OCI-M2 (cell line): ENCODE data around the gene SLC22A6.
"Not testable (repeated sequence)": the region's sequence is repeated elsewhere in the genome, so short reads cannot be mapped to it uniquely, and the experiment has no call there.

ENCODE experiments used
- DNase-seq: peaks from one replicate; lab custom pipeline; 2025; ENCODE audit not compliant: unreplicated experiment; lab: John Stamatoyannopoulos, UW

SLC22A6 gene

DNA sequence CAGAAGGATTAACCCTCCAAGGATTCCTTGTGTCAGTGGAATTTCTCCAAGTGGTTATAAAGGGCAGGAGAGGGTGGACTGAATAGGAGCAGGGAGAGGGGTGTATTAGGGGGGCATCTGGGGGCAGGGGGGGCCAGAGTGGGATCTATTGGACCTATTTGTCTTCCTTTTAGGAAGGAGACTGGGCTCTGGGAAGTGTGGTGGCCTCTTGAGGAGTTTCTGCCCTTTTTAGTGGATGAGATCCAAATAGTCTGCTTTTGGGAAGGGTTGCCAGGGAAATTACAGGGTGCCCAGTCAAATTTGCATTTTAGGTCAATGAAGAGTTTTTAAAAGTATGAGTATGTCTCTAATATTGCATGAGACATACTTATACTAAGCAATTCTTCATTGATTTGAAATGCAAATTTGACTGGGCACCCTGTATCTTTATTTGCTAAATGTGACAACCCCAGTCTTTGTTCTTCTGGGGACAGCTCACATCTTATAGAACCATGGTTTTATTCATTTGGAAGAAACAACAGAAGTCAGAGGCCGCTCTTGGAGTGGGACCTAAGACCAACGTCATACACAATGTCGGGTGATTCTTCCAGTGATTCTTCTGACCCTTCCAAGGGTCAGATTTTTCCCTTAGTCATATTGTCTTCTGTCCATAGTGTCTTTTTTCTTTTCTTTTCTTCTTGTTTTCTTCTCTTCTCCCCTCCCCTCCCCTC is 429 bp upstream of the SLC22A6 start:
- no peak for DNase-seq

DNA sequence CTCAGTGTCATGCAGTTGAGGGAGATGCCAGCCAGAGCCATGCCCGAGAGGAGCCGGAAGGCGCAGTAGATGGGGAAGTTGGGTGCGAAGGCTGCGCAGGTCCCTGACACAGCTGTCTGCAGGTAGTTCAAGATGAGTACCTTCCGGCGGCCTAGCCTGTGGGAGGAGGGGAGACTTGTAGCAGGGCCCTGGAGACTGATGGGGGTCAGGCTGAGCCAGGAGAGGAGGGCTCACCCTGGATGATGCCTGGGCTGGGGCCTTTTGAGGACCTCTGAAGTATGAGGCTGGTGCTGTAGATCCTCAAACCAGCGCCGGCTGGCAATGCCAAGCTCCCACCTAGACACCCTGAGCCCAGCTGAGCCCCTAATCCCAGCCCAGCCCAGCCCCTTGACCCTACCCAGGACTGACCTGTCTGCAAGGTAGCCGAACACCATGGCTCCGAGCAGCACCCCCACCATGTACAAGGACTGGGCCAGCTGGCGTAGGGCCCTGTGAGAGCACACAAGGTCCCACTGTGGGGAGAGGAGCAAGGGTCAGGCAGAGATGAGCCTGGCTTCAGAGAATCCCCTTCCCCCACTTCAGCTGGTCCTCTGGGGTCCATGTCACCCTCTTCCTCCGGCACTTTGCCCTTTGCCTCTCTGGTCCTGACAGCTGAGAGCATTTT is 1.1 kb downstream of the SLC22A6 start:
- DNase-seq = no peak

DNA sequence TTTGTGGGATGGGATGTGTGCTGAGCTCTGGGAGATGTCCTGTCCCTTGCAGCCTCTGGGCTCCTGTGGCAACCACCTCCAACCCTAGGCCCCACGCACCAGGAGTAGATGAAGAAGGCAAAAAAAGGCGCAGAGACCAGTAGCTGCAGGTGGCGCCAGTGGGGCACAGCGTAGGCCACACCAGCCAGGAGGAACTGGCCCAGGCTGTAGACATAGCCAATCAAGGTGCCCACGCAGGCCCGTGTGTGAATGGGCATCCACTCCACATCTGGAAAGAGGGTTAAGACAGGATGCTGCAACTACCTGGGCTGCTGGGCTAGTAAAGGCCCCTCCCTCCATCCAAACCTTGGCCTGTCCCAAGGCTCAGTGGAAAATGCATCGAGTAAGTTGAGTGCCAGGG is 3.0 kb downstream of the SLC22A6 start:
- DNase-seq = no peak

DNA sequence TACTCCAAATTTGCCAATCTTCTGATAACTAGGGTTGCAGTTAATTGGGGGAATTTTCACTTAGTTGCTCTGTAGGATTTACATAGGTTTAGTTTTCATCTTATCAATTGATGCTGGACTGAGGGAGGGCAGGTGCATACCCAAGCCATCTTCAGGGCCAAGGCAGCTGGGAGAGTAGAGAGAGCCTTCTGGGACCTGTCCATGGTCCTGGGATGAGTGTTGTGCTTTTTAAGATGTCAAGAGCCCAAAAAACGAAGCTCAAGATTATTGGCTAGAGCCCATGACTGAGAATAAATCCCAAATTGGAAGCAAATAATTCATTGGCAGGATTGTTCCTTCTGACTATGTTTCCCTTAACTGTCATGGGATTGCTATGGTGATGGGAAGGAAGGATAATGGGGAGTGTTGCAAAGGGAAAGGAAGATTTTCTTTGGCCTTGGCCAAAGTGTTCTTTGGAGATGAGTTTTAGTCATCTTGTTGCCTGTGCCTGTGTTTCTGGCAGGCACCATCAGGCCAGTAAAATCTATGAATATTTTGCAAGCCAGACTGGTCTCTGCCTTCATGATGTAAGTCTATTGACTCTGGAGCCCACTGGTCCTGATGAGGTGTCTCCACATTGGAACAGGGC is 4.5 kb downstream of the SLC22A6 start:
- DNase-seq = no peak

DNA sequence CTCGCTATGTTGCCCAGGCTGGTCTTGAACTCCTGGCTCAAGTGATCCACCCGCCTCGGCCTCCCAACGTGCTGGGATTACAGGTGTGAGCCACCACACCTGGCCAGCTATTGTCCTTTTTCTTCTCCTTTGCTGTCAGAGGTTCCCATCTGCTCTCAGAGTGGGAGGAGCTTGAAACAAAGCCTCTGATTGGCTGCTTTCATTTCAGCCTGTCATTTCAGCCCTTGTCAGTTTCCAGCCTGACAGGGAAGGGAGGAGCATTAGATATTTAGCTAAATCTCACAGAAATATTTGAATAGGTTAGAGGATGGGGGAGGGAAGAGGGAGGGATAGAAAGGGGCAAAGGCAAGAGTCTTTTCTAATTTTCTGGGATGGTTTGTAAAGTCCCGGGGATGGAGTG is 8.7 kb downstream of the SLC22A6 start:
- no peak for DNase-seq

DNA sequence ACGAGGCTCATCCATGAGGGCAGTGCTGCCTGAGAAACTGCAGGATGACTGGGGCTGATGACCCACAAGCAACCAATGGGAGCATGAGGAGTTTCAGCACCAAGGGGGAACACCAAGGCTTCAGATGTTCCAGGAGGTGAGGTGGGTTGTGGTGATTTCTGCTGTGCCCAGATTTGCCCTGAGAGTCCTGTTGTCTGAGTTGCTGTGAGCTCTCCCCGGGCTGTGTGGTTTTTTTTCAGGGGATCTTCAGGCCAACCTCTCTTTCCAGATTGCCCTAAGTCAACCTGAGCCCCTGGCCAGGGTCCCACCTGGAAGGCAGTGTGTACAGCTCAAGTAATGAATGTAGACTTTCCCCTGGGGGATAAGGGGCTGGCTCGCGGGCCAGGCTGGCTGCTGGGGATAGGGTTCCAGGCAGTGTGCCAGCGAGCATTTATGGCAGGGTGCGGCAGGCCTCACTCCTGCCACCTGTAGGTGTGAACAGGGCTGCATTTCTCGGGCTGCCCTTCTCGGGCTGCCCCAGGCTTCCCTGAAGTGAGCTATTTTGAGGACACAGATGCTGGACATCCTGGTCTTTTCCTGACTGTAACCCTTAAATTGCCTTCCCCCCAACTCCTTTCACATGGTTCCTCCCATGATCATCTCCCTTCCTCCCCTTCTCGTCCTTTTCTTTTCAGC is 9.8 kb downstream of the SLC22A6 start:
- no peak for DNase-seq

DNA sequence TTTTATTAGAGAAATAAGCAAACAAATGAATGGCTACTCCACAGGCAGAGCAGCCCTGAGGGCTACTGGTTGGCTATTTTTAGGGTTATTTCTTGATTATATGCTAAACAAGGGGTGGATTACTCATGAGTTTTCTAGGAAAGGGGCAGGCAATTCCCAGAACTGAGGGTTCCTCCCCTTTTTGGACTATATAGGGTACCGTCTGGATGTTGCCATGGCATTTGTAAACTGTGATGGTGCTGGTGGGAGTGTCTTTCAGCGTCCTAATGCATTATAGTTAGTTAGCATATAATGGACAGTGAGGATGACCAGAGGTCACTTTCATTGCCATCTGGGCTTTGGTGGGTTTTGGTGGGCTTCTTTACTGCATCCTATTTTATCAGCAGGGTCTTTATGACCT is 19.2 kb downstream of the SLC22A6 start:
- DNase-seq = no peak

DNA sequence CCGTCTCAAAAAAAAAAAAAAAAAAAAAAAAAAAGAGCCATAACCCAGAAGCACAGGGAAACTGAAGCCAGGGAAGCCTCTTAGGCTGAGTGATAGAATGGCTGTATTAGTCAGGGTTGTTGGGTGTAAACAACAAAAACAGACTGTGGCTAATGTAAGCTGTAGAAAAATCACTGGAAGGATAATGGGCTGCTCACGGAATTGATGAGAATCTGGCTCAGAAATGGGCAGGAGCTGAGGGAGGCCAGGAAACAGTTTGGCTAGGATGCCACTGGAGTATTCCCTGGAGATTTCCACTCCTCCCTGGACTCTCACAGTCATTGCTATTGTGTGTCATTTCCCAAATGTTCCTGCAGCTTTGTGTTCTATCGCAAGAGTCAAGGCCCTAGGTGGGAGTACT is 22.4 kb downstream of the SLC22A6 start:
- DNase-seq = no peak

DNA sequence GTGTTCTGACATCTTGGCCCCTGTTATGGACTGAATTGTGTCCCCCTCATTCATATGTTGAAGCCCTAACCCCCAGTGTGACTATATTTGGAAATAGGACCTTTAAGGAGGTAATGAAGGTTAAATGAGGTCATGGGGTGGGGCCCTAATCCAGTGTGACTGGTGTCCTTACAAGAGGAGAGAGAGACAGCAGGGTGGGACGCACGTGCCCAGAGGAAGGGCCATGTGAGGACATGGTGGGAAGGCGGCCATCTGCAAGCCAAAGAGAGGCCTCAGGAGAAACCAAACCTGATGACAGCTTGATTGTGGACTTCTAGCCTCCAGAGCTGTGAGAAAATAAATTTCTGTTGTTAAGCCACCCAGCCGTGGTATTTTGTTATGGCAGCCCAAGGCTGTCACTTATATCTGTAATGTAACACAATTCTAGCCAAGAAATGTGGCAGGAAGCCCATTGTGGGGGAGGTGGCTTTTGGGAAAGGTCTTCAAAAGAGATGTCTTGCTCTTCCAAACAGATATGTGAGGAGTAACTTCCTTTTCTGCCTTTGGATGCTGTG is 23.7 kb downstream of the SLC22A6 start:
- DNase-seq = no peak

DNA sequence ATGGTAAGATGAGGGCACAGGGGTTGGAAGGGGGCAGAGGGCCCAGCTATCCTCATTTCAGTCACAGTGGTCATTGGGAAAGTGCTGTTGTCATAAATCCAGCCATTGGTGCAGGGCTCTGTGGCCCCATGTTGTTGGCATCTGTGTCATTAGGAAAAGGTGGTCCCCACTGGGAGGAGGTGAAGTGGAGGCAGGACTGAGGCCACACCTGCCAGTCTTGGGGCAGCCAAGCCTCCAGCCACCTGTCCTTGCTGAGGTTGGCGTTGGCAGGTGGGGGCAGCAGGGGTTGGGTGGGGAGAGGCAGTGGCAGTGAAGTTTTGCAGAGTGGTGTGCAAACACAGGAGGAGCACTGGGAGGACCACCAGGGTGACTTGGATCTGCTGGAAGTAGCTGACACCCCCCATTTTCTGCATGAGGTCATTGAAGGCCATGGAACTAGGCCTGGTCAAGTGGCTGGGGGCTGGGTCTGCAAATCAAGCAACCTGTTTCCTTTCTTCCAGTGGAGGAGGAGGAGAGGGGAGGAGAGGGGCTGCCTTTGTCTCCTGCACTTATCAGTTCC is 25.3 kb downstream of the SLC22A6 start:
- no peak for DNase-seq

DNA sequence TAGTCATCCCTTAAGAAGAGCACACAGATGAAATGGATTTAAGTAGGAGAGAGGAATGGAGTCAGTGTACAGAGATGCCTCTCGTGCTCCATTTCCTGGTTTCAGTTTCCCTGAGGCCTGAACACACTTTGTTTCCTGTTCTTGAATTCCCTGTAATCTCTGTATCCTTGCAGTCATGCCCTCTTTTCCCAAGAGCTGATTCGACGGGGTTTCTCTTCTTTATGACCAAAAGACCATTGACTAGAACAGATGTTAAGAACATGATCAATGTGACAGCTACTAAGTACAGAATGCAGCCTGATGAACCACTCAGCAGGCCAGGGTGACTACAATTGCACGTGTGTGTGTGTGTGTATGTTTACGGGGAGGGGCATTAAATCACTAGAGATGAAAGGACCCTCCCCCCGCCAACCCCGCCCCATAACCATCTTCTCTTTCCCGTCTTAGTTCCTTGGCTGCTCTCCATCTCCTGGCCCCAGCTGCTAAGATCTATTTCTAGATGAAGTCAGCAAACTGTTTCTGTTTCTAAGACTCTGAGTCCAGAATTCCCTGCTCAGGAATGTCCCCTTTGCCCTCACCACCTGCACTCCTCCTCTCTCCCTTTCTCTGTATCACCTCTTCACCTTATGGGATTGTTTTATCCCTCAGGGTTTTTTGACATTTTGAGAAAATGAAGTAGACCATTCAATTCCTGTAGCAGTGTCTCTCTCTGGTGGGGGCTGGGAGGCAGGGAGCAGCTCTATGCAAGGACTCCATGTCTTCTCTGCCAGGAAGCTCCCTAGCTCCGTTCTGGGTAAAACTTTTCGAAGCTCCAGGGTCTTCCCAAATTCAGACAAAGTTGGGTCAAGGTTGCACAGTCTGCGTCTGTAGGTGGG is 26.0 kb downstream of the SLC22A6 start:
- DNase-seq = no peak

DNA sequence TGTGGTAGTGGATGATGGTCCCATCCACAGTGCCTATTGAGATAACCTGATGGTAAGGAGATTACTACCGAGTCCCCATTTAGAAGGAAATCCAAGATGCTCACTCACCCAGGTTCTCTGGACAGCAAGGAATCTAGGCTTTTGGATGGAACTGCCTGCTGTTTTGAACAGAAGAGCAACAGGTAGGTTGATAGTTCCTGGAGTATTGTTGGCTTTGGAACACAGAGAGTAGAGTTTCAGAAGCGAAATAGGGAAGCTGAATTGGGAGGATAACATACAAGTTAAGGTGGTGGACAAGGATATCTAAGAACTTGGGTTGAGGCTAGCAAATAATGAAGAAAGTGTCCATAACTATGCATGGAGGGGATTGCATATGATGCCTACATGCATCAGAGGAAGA is 27.6 kb downstream of the SLC22A6 start:
- no peak for DNase-seq

DNA sequence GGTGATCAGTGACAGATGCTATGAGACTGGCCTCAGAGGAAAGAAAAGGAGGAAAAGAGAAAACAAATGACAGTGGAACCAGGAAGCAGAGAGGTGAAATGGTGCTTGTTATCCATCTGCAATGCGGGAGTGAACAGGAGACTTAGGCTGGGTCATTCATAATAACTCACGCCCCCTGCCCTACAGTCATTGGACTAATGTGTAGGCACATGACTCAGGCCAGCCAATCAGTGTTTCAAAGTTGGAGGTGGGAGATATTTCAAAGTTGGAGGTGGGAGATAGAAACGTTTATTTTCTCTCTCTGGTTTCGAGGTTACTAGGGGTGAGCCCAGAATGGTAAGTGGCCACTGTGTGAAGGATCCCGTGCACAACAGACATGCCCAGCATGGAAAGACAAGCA is 30.3 kb downstream of the SLC22A6 start:
- no peak for DNase-seq

DNA sequence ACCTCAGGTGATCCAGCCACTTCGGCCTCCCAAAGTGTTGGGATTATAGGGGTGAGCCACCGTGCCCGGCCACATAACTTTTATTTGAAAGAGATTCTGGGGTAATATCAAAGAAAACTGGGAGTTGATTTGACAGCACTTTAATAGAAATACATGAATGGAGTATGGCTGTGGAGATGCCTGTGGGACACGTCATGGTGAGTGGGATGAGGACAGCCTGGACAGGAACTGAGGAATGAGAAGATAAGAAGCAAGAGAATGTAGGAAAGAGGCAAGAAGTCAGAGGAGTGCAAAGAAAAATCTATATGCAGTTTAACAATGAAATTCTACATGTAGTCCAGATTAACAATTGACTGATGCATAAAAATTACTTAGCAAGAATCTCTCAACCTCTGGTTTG is 31.0 kb downstream of the SLC22A6 start:
- DNase-seq = no peak

DNA sequence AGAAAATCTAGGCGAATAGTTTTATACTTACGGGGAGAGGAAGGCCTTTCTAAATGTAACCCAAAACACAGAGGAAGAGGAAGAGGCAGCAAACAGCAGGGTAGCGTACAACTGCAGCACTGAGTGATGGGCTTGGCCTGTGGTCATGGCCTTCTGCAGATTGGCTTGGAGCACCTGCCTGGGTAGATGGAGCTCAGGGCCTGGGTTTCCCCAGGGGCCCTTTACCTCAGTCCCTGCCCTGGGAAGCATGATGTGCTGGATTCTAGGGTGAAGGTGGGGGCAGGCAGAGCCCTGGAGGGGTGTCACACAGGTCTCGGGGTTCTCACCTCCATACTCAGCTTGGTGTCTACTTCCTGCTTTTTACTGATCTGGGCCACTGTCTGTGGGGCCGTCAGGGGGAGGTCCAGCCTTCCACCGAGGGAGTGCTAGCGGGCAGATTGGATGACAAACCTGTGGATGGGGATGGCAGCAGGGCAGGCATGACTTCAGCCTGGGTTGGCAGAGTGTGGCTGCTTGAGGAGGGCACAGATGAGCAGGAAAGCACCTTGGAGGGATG is 35.9 kb downstream of the SLC22A6 start:
- DNase-seq = no peak

DNA sequence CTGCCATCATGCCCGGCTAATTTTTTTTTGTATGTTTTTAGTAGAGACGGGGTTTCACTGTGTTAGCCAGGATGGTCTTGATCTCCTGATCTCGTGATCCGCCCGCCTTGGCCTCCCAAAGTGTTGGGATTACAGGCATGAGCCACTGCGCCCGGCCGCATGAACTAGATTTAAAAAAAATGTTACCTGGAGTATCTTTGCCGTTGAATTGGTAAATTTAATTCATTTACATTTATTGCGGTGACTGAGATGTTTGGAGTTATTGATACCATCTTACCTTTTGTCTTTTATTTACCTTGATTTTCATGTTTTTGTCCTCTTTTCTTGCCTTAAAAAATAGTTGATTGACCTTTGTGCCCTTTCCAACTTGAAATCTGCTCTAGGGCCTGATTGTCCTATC is 39.2 kb downstream of the SLC22A6 start:
- not testable (repeated sequence) for DNase-seq

DNA sequence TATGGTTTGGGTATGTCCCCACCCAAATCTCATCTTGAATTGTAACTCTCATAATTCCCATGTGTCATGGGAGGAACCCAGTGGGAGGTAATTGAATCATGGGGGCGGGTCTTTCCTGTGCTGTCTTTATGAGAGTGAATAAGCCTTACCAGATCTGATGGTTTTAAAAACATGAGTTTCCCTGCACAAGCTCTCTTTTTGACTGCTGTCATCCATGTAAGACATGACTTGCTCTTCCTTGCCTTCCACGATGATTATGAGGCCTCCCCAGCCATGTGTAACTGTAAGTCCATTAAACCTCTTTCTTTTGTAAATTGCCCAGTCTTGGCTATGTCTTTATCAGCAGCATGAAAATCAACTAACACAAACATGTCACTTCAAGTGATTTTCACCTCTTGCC is 47.2 kb downstream of the SLC22A6 start:
- not testable (repeated sequence) for DNase-seq

DNA sequence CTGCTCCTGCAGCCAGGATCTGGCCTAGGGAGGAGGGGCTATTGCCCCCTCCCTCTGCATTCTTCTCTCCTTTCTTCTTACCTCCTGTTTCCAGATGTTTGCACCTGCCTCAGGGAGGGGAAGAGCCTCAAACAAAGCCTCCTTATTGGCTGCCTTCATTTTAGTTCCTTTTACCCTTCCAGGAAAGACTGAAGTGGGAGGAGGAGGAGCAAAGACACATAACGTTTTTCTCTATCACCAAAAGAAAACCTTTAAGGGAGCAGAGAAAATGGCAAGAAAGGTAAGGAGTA is 50.3 kb downstream of the SLC22A6 start:
- no peak for DNase-seq

DNA sequence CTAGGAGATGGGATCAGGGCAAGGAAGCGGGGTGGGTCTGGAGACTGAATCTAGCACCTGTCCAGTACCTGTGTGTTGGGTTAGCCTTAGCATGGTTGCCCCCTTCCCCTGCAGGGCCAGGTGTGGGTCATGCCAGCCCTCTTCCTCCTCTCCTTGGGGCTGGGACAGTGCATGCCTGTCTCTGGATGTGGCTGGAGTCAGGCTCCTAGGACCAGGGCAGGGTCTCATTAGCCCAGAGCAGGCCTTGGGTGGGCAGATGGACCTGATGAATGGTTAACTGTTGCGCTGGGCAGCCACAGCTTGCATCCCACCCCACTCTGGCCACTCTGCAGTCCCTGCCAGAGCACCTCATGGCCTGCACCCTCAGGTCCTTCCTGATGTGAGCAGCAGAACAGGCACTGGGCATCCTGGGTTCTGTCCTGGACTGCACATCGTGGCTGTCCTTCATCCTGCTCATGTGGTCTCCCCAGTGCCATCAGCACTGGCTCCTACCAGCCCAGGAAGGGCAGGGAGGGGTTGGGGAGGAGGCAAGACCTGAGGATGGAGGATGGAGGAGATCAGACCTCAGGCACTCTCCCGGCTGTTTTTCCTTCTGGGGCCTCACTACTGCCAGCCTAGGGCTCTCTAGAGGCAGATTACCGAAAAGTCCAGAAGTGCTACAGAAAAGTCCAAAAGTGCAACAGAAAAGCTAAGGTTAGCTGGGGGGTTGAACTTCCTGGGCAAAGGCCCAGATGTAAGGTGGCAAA is 50.8 kb downstream of the SLC22A6 start:
- DNase-seq = no peak

DNA sequence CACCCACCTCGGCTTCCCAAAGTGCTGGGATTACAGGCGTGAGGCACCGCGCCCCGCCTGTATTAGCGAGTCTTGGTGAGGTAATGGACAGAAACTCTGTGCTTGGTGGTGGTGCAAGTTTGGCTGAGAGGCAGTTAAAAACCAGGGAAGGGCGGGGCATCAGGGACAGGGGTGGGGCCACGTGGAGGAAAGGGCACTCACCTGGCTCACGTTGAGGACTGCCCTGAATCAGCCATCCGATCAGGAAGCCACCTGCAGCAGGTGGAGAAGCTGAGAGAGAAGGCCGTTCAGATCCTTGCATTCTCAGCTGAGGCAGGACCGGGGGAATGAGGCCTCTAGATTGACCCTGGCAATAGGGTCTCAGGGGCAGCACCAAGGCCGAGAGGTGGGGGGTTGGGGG is 51.5 kb downstream of the SLC22A6 start:
- DNase-seq = no peak
